OCI-LY3 (cell line): ENCODE results near the gene TCF4.

Source experiments
- EZH2phosphoT487 ChIP-seq: fragments of 200-600 bp; shearing (Covaris generic); IDR thresholded peaks from 2 replicates; pipeline ENCODE4 v1.6.1; 2018; ENCODE audit warnings: antibody characterized with exemption, mixed run types, low read depth
- TF ChIP-seq, protein P1 (sequence below): fragments of 200-600, 300-600 bp; sonication (generic); IDR thresholded peaks from 2 replicates; pipeline ENCODE4 v1.5.1; 2014; ENCODE audit warnings: antibody characterized with exemption, low read length, low read depth

DNA sequence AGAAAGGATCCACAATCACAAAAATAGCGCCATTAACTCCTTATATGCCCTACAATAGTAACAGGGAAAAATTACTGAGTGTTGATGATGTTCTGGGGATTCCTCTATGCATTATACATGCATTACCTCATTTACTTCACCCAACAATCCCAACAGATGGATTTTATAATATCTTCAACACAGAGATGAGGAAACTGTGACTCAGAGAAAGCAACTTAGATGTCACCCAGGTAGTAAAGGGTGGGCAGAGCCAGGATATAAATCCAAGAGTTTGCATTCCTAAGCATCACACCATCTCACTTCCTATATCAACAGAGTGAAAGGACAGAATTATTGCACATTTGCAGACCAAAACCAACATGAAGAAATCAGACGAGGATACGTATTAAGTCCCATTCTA, 144.2 kb downstream of the TCF4 start:
- TF ChIP-seq, protein P1, sequence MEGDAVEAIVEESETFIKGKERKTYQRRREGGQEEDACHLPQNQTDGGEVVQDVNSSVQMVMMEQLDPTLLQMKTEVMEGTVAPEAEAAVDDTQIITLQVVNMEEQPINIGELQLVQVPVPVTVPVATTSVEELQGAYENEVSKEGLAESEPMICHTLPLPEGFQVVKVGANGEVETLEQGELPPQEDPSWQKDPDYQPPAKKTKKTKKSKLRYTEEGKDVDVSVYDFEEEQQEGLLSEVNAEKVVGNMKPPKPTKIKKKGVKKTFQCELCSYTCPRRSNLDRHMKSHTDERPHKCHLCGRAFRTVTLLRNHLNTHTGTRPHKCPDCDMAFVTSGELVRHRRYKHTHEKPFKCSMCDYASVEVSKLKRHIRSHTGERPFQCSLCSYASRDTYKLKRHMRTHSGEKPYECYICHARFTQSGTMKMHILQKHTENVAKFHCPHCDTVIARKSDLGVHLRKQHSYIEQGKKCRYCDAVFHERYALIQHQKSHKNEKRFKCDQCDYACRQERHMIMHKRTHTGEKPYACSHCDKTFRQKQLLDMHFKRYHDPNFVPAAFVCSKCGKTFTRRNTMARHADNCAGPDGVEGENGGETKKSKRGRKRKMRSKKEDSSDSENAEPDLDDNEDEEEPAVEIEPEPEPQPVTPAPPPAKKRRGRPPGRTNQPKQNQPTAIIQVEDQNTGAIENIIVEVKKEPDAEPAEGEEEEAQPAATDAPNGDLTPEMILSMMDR = no peak
- TF ChIP-seq EZH2phosphoT487 = no peak
